ENCODE data around the gene TOR1AIP1.

TOR1AIP1 gene

DNA sequence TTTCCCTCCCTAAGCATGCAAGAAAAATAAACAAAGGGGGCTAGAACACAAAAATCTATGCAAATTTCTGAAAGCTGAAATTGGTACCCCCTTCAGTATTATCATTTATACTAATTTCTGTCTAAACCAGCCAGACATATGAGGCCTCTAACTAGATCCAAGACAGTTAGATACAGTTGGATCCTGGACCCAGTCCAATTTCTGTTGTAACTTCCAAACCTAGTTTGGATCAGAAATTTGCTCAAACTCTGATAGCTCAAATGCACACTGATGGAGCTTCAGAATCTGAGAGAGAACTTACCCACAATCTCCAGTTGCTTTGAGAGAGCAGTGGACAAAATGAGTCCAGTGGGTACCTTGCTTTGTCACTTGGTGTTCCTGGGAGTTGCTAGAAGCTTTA is 84.5 kb downstream of the TOR1AIP1 start:
- Histone ChIP-seq H3K36me3 (ENCODE audit: low read depth) (peaks cover 4% of the 10 kb centered on the region), H3K4me3 (ENCODE audit: severe bottlenecking) (no peak overlapping the region), H3K4me1 (ENCODE audit: insufficient read depth, poor library complexity, severe bottlenecking) (no peaks in the 10 kb centered on the region), H3K27me3 (ENCODE audit: insufficient read depth, poor library complexity, severe bottlenecking) (no peaks in the 10 kb centered on the region), H3K9me3 (ENCODE audit: severe bottlenecking) (no peaks in the 10 kb centered on the region), H3K27ac (ENCODE audit: poor library complexity, severe bottlenecking) (no peak overlapping the region)
- ATAC-seq (ENCODE audit: low read depth), result no peak
- no peak for DNase-seq (ENCODE audit: low spot score)
- TF ChIP-seq, protein P1, sequence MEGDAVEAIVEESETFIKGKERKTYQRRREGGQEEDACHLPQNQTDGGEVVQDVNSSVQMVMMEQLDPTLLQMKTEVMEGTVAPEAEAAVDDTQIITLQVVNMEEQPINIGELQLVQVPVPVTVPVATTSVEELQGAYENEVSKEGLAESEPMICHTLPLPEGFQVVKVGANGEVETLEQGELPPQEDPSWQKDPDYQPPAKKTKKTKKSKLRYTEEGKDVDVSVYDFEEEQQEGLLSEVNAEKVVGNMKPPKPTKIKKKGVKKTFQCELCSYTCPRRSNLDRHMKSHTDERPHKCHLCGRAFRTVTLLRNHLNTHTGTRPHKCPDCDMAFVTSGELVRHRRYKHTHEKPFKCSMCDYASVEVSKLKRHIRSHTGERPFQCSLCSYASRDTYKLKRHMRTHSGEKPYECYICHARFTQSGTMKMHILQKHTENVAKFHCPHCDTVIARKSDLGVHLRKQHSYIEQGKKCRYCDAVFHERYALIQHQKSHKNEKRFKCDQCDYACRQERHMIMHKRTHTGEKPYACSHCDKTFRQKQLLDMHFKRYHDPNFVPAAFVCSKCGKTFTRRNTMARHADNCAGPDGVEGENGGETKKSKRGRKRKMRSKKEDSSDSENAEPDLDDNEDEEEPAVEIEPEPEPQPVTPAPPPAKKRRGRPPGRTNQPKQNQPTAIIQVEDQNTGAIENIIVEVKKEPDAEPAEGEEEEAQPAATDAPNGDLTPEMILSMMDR (IDR thresholded peaks at IDR 0.05; ENCODE audit: poor library complexity, severe bottlenecking), result no peak

DNA sequence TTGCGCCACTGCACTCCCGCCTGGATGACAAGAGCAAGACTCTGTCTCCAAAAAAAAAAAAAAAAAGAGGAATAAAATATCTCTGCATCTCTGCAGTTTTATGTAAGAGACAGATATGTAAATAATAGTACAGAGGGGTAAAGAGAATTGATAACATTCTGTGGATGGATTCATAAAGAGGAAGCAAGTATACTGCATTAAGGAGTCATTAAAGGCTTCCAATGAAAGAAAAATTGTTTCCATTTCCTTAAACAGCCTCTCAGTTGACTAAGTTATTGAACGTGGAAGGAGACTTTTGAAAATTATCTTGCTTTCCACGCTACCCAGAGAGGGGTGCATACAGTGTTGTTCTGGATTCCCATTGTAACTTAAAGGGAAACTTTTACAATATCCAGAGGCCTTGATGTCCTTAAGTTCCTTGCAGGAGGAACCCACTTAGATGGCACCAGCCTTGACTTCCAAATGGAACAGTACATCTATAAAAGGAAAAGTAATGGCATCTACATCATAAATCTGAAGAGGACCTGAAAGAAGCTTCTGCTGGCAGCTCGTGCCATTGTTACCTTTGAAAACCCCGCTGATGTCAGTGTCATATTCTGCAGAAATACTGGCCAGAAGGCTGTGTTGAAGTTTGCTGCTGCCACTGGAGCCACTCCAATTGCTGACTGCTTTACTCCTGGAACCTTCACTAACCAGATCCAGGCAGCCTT is 86.4 kb downstream of the TOR1AIP1 start:
- no peak overlapping the region for H3K4me3 ChIP-seq (ENCODE audit: severe bottlenecking)
- ATAC-seq (ENCODE audit: low read depth) (no peak), DNase-seq (ENCODE audit: low spot score) (no peak)
- H3K9me3 ChIP-seq (ENCODE audit: severe bottlenecking), result no peaks in the 10 kb centered on the region
- H3K36me3 ChIP-seq (ENCODE audit: low read depth), result peaks cover 4% of the 10 kb centered on the region; the same call in 1 of the 2 replicates
- no peaks in the 10 kb centered on the region for H3K4me1 ChIP-seq (ENCODE audit: insufficient read depth, poor library complexity, severe bottlenecking)
- TF ChIP-seq, protein P1 (IDR thresholded peaks at IDR 0.05; ENCODE audit: poor library complexity, severe bottlenecking), result no peak
- H3K27me3 ChIP-seq (ENCODE audit: insufficient read depth, poor library complexity, severe bottlenecking), result no peaks in the 10 kb centered on the region
- H3K27ac ChIP-seq (ENCODE audit: poor library complexity, severe bottlenecking), result no peak overlapping the region

DNA sequence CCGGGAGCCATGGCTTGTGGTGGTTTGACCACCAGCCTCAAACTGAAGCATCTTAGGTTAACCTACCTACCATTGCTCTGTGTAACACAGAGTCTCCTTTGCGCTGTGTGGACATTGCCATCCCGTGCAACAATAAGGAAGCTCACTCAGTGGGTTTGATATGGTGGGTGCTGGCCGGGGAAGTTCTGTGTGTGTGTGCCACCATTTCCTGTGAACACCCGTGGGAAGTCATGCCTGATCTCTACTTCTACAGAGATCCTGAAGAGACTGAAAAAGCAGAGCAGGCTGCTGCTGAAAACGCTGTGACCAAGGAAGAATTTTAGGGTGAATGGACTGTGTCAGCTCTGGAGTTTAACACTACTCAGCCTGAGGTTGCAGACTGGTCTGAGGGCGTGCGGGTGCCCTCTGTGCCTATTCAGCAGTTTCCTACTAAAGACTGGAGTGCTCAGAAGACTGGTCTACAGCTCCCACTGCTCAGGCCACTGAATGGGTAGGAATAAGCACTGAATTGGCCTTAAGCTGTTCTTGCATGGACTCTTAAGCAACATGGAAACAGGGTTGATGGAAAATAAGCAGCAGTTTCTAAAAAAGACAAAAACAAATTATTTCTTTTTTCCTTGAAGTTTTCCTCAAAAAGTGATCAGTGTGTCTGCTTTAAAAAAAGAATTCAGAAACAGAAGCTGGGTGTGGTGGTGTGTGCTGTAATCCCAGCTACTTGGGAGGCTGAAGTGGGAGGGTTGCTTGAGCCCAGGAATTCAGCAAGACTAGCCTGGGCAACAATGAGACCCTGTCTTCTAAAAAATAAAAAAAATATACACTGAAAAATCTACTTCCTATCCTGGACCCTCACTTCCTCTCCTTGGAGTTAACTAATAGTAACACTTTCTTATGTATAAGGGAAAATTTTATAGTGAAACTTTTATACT is 87.2 kb downstream of the TOR1AIP1 start:
- TF ChIP-seq, protein P1 (IDR thresholded peaks at IDR 0.05; ENCODE audit: poor library complexity, severe bottlenecking), result no peak
- no peaks in the 10 kb centered on the region for H3K4me1 ChIP-seq (ENCODE audit: insufficient read depth, poor library complexity, severe bottlenecking)
- no peak overlapping the region for H3K4me3 ChIP-seq (ENCODE audit: severe bottlenecking)
- H3K36me3 ChIP-seq (ENCODE audit: low read depth), result peaks cover 4% of the 10 kb centered on the region; the same call in 1 of the 2 replicates
- no peak for ATAC-seq (ENCODE audit: low read depth)
- H3K9me3 ChIP-seq (ENCODE audit: severe bottlenecking), result no peaks in the 10 kb centered on the region
- H3K27me3 ChIP-seq (ENCODE audit: insufficient read depth, poor library complexity, severe bottlenecking), result no peaks in the 10 kb centered on the region
- DNase-seq (ENCODE audit: low spot score), result no peak
- no peak overlapping the region for H3K27ac ChIP-seq (ENCODE audit: poor library complexity, severe bottlenecking)

Measured in RWPE2 (cell line).